ENCODE measurements around the gene KMT2D. TPM values are rescaled to one million over a fixed set of nuclear protein-coding genes. Genes with fewer than 3 reads are reported as not detected.

KMT2D gene
- total and polyA plus RNA-seq, 7 experiments from 2014 or later = 6.6 to 167 (median 142) TPM

GRCh38 chr12:49041881-49042484 lies 18.6 kb downstream of the KMT2D start:
- H3K27me3 Mint-ChIP-seq = no peaks in the 10 kb centered on the region
- H3K4me1 Mint-ChIP-seq = peaks cover 0 to 10% (median 4%) of the 10 kb centered on the region in 7 donors
- ATAC-seq = no peak
- Histone ChIP-seq H3K9me3 (ENCODE audit: control insufficient read depth in 2 of 3, low read length in 3 of 3) (no peaks in the 10 kb centered on the region), H3K27ac (ENCODE audit: low read depth, low read length) (no peak overlapping the region), H3K4me1 (ENCODE audit: control insufficient read depth in 2 of 2, insufficient read depth in 2 of 2, low read length in 2 of 2) (peaks cover 0 to 9% of the 10 kb centered on the region in 2 donors), H3K4me3 (ENCODE audit: low read length) (no peak overlapping the region), H3K27me3 (ENCODE audit: control insufficient read depth in 2 of 2, insufficient read depth in 2 of 2, low read length in 2 of 2) (no peaks in the 10 kb centered on the region), H3K36me3 (ENCODE audit: control insufficient read depth in 2 of 3, insufficient read depth in 3 of 3, low read length in 3 of 3) (peaks cover 47 to 100% (median 50%) of the 10 kb centered on the region in 3 experiments)
- no peak overlapping the region for H3K27ac Mint-ChIP-seq
- H3K36me3 Mint-ChIP-seq = peaks cover 6 to 47% (median 15%) of the 10 kb centered on the region in 5 donors
- POLR2A ChIA-PET = no interaction called here
- CTCF ChIA-PET = interaction anchor here (0.5 to 1.1 kb wide), 3 partner anchors 45 to 289 kb away, joined by 3 to 4 read pairs (median 3); no protein-coding TSS in a partner anchor
- no peak for DNase-seq
- no peaks in the 10 kb centered on the region for H3K9me3 Mint-ChIP-seq
- no peak overlapping the region for H3K4me3 Mint-ChIP-seq
- intact Hi-C loops (cut with micrococcal nuclease) = no loop called here

GRCh38 chr12:49041036-49041880 lies 19.3 kb downstream of the KMT2D start:
- Mint-ChIP-seq H3K9me3 (no peaks in the 10 kb centered on the region), H3K4me1 (peaks cover 0 to 10% (median 4%) of the 10 kb centered on the region in 7 donors), H3K27ac (no peak overlapping the region), H3K4me3 (no peak overlapping the region), H3K27me3 (no peaks in the 10 kb centered on the region), H3K36me3 (peaks cover 3 to 51% (median 16%) of the 10 kb centered on the region in 5 donors)
- intact Hi-C loops (cut with micrococcal nuclease) = no loop called here
- peaks cover 0 to 9% of the 10 kb centered on the region in 2 donors for H3K4me1 ChIP-seq (ENCODE audit: control insufficient read depth in 2 of 2, insufficient read depth in 2 of 2, low read length in 2 of 2)
- ATAC-seq (no peak), DNase-seq (no peak)
- CTCF ChIA-PET = interaction anchor here (1.1 kb wide), 2 partner anchors 44 to 207 kb away, joined by 3 read pairs; no protein-coding TSS in a partner anchor
- POLR2A ChIA-PET = no interaction called here
- H3K36me3 ChIP-seq (ENCODE audit: control insufficient read depth in 2 of 3, insufficient read depth in 3 of 3, low read length in 3 of 3) = peaks cover 47 to 98% (median 52%) of the 10 kb centered on the region in 3 experiments
- H3K9me3 ChIP-seq (ENCODE audit: control insufficient read depth in 2 of 3, low read length in 3 of 3) = no peaks in the 10 kb centered on the region
- no peaks in the 10 kb centered on the region for H3K27me3 ChIP-seq (ENCODE audit: control insufficient read depth in 2 of 2, insufficient read depth in 2 of 2, low read length in 2 of 2)
- H3K4me3 ChIP-seq (ENCODE audit: low read length) = no peak overlapping the region
- H3K27ac ChIP-seq (ENCODE audit: low read depth, low read length) = no peak overlapping the region

- no peaks in the 10 kb centered on the region for H3K27me3 ChIP-seq (ENCODE audit: control insufficient read depth in 2 of 2, insufficient read depth in 2 of 2, low read length in 2 of 2)
- Mint-ChIP-seq H3K9me3 (no peaks in the 10 kb centered on the region), H3K36me3 (peaks cover 3 to 44% (median 16%) of the 10 kb centered on the region in 5 donors), H3K4me1 (peaks cover 0 to 10% (median 4%) of the 10 kb centered on the region in 7 donors), H3K4me3 (no peak overlapping the region), H3K27ac (peak overlapping the region in 1 of 9 donors; percentile 76), H3K27me3 (no peaks in the 10 kb centered on the region)
- DNase-seq (no peak), ATAC-seq (no peak)
- H3K4me3 ChIP-seq (ENCODE audit: low read length) = no peak overlapping the region
- no peaks in the 10 kb centered on the region for H3K9me3 ChIP-seq (ENCODE audit: control insufficient read depth in 2 of 3, low read length in 3 of 3)
- POLR2A ChIA-PET = no interaction called here
- intact Hi-C loops (cut with micrococcal nuclease) = no loop called here
- H3K36me3 ChIP-seq (ENCODE audit: control insufficient read depth in 2 of 3, insufficient read depth in 3 of 3, low read length in 3 of 3) = peaks cover 46 to 94% (median 47%) of the 10 kb centered on the region in 3 experiments
- CTCF ChIA-PET = no interaction called here
- H3K4me1 ChIP-seq (ENCODE audit: control insufficient read depth in 2 of 2, insufficient read depth in 2 of 2, low read length in 2 of 2) = peaks cover 0 to 9% of the 10 kb centered on the region in 2 donors
- H3K27ac ChIP-seq (ENCODE audit: low read depth, low read length) = no peak overlapping the region
These were observed 20.2 kb downstream of the KMT2D start for GRCh38 chr12:49040364-49040855.

- Mint-ChIP-seq H3K27ac (peak overlapping the region in 1 of 9 donors; percentile 86), H3K36me3 (peaks cover 1 to 39% (median 16%) of the 10 kb centered on the region in 5 donors), H3K27me3 (no peaks in the 10 kb centered on the region), H3K9me3 (no peaks in the 10 kb centered on the region), H3K4me1 (peaks cover 0 to 9% (median 4%) of the 10 kb centered on the region in 7 donors), H3K4me3 (no peak overlapping the region)
- ATAC-seq (no peak), DNase-seq (no peak)
- Histone ChIP-seq H3K9me3 (ENCODE audit: control insufficient read depth in 2 of 3, low read length in 3 of 3) (no peaks in the 10 kb centered on the region), H3K27ac (ENCODE audit: low read depth, low read length) (no peak overlapping the region), H3K27me3 (ENCODE audit: control insufficient read depth in 2 of 2, insufficient read depth in 2 of 2, low read length in 2 of 2) (no peaks in the 10 kb centered on the region), H3K4me3 (ENCODE audit: low read length) (no peak overlapping the region), H3K4me1 (ENCODE audit: control insufficient read depth in 2 of 2, insufficient read depth in 2 of 2, low read length in 2 of 2) (peaks cover 0 to 6% of the 10 kb centered on the region in 2 donors), H3K36me3 (ENCODE audit: control insufficient read depth in 2 of 3, insufficient read depth in 3 of 3, low read length in 3 of 3) (peaks cover 40 to 94% (median 43%) of the 10 kb centered on the region in 3 experiments)
- intact Hi-C loops (cut with micrococcal nuclease) = no loop called here
- ChIA-PET CTCF (no interaction called here), POLR2A (no interaction called here)
These were observed 20.9 kb downstream of the KMT2D start for GRCh38 chr12:49039421-49040363.

DNA sequence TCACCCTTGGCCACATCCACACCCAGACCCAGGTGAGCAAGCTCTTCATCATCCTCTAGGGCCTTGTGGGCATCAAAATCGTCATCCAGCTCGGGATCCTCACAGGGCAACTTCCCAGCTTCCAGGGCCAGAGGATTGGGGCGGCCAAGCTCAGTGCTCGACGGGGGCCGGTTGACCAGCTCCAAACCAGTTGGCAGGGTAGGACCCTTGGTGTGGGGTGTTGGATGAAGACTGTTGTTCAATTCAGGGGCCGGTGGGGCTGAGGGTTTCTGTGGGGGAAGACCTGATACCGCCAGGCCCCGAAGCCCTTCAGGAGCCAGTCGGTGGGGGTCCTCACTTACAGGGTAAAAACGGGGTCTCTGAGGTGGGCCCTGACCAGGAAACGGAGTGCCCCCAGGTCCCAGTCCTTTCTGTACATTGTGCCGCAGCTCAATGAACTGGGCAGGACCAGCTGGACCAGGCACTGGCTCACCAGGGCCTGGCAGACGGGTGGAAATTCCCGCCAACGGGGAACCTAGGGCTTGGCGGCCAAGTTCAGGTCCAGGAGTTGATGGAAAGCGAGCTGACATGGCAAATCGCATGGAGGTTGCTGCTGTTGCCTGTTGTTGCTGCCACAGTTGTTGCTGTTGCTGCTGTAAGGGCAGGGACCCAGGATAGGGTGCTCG lies 22.2 kb downstream of the KMT2D start:
- no peaks in the 10 kb centered on the region for H3K9me3 ChIP-seq (ENCODE audit: control insufficient read depth in 2 of 3, low read length in 3 of 3)
- no peak overlapping the region for H3K4me3 Mint-ChIP-seq
- H3K36me3 ChIP-seq (ENCODE audit: control insufficient read depth in 2 of 3, insufficient read depth in 3 of 3, low read length in 3 of 3) = peaks cover 33 to 94% (median 37%) of the 10 kb centered on the region in 3 experiments
- H3K4me1 ChIP-seq (ENCODE audit: control insufficient read depth in 2 of 2, insufficient read depth in 2 of 2, low read length in 2 of 2) = no peaks in the 10 kb centered on the region
- intact Hi-C loops (cut with micrococcal nuclease) = no loop called here
- ATAC-seq = no peak
- peaks cover 0 to 32% (median 12%) of the 10 kb centered on the region in 5 donors for H3K36me3 Mint-ChIP-seq
- no peaks in the 10 kb centered on the region for H3K27me3 ChIP-seq (ENCODE audit: control insufficient read depth in 2 of 2, insufficient read depth in 2 of 2, low read length in 2 of 2)
- ChIA-PET POLR2A (no interaction called here), CTCF (no interaction called here)
- H3K27ac Mint-ChIP-seq = peak overlapping the region in 1 of 9 donors; percentile 47
- H3K4me3 ChIP-seq (ENCODE audit: low read length) = no peak overlapping the region
- no peaks in the 10 kb centered on the region for H3K9me3 Mint-ChIP-seq
- H3K27ac ChIP-seq (ENCODE audit: low read depth, low read length) = no peak overlapping the region
- no peak for DNase-seq
- H3K4me1 Mint-ChIP-seq = peaks cover 0 to 3% (median 0%) of the 10 kb centered on the region in 7 donors
- no peaks in the 10 kb centered on the region for H3K27me3 Mint-ChIP-seq

GRCh38 chr12:49037947-49038237 lies 22.7 kb downstream of the KMT2D start:
- Histone ChIP-seq H3K27me3 (ENCODE audit: control insufficient read depth in 2 of 2, insufficient read depth in 2 of 2, low read length in 2 of 2) (no peaks in the 10 kb centered on the region), H3K9me3 (ENCODE audit: control insufficient read depth in 2 of 3, low read length in 3 of 3) (no peaks in the 10 kb centered on the region), H3K36me3 (ENCODE audit: control insufficient read depth in 2 of 3, insufficient read depth in 3 of 3, low read length in 3 of 3) (peaks cover 27 to 94% (median 33%) of the 10 kb centered on the region in 3 experiments), H3K27ac (ENCODE audit: low read depth, low read length) (no peak overlapping the region), H3K4me1 (ENCODE audit: control insufficient read depth in 2 of 2, insufficient read depth in 2 of 2, low read length in 2 of 2) (no peaks in the 10 kb centered on the region), H3K4me3 (ENCODE audit: low read length) (no peak overlapping the region)
- H3K4me3 Mint-ChIP-seq = no peak overlapping the region
- peaks cover 0 to 3% (median 0%) of the 10 kb centered on the region in 7 donors for H3K4me1 Mint-ChIP-seq
- H3K9me3 Mint-ChIP-seq = no peaks in the 10 kb centered on the region
- peak overlapping the region in 1 of 9 donors; percentile 2 for H3K27ac Mint-ChIP-seq
- ChIA-PET CTCF (interaction anchor here (0.9 kb wide), 1 partner anchor 134 kb away, joined by 3 read pairs; a partner anchor contains a TSS), POLR2A (no interaction called here)
- ATAC-seq = no peak
- intact Hi-C loops (cut with micrococcal nuclease) = no loop called here
- DNase-seq = no peak
- H3K36me3 Mint-ChIP-seq = peaks cover 0 to 27% (median 9%) of the 10 kb centered on the region in 5 donors
- no peaks in the 10 kb centered on the region for H3K27me3 Mint-ChIP-seq

Data from naive thymus-derived CD4-positive, alpha-beta T cell (primary cell).